ENCODE data around the gene MED25. TPM values are rescaled to one million over a fixed set of nuclear protein-coding genes. Genes with fewer than 3 reads are reported as not detected.
A peak's percentile ranks its signal among the peaks of the same experiment; 100 is the strongest.

Gene MED25
- total RNA-seq, 1 donor from 2014 or later, result 65.8 TPM

DNA sequence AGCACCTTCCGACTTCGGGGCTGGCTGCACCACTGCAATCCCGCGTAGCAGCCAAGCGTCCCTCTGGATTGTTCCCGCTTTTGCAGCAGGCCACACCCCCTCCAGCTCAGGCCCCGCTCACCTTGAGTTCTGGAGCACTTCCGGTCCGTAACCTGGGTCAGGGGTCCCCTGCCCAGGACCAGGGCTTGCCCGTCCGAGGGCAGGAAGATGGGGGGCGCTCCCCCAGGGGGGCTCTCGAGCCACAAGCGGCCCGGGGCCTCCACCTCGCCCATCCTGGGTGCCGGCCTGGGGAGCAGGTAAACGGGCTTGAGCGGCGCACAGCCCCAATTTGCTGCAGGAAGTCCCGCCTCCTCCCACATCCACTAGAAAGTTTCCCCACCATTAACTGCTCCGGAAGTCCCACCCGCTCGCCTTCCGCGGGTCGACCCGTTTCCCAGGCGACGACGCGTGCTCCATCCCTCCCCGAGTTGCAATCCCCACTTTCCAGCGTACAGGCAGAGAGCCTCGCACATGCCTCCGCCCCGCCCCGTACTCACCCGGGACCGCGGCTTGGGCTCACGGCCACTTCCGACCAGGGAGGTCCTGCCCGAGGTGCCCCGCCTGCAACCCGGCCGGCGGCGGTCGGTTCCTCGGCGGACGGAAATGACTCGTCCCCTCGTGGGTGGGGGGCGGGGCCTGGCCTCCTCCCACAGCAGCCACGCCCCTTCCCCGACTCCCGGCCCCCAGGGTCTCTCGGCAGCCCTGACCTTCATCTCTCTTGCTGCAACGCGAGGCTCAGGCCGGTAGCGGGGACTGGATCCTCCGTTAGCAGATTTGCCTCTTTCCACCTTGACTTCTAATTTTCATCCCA lies 49.1 kb downstream of the MED25 start, which contains the start of gene PNKP:
Gene PNKP, minus strand, starts transcription at position 644 of the 850 bp plus-strand sequence. Its CDS starts 372 bp downstream, at position 272.
- TF ChIP-seq, protein P1, sequence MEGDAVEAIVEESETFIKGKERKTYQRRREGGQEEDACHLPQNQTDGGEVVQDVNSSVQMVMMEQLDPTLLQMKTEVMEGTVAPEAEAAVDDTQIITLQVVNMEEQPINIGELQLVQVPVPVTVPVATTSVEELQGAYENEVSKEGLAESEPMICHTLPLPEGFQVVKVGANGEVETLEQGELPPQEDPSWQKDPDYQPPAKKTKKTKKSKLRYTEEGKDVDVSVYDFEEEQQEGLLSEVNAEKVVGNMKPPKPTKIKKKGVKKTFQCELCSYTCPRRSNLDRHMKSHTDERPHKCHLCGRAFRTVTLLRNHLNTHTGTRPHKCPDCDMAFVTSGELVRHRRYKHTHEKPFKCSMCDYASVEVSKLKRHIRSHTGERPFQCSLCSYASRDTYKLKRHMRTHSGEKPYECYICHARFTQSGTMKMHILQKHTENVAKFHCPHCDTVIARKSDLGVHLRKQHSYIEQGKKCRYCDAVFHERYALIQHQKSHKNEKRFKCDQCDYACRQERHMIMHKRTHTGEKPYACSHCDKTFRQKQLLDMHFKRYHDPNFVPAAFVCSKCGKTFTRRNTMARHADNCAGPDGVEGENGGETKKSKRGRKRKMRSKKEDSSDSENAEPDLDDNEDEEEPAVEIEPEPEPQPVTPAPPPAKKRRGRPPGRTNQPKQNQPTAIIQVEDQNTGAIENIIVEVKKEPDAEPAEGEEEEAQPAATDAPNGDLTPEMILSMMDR (IDR thresholded peaks at IDR 0.05; ENCODE audit: borderline replicate concordance), result no peak
- H3K36me3 ChIP-seq, result peaks cover 27% of the 10 kb centered on the region
- peak within 1 kb of the TSS; percentile 90 for H3K27ac ChIP-seq (replicated peaks)
- intact Hi-C loops (cut with micrococcal nuclease), result loop anchor here (5.0 kb wide), 1 partner anchor 50 kb away; the partner anchor contains the start of gene MED25
- H3K4me3 ChIP-seq, result peak within 1 kb of the TSS; percentile 74
- H3K27me3 ChIP-seq (ENCODE audit: low read depth), result no peaks in the 10 kb centered on the region
- H3K9me3 ChIP-seq (replicated peaks), result no peaks in the 10 kb centered on the region
- DNase-seq, result peak; percentile 91
- H3K4me1 ChIP-seq, result peaks cover 72% of the 10 kb centered on the region

DNA sequence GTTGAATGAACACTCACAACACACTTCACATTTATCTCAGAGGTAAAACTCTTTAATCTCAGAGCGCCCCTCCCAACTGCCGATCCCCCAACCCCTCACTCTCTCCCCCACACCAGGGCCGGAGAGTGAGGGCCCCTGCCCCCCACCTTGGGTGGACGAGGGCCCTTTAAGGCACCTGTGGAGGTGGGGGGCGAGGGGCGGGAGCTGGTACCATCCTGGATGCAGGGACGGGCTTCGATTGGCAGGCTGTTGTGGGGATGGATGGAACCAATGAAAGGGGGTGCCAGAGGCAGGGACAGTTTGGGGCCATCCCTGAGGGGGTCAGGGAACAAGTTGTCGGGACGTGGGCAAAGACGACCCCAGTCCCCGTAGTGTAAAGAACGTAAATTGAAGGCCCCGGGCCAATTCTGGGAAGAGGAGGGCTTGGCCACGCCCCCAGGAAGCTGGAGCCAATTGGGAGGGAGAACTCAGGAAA lies 51.0 kb downstream of the MED25 start:
- DNase-seq, result no peak
- Histone ChIP-seq H3K27ac (replicated peaks) (peak overlapping the region; percentile 90), H3K4me1 (peaks cover 67% of the 10 kb centered on the region), H3K27me3 (ENCODE audit: low read depth) (no peaks in the 10 kb centered on the region), H3K4me3 (peak overlapping the region; percentile 72), H3K9me3 (replicated peaks) (no peaks in the 10 kb centered on the region), H3K36me3 (peaks cover 10% of the 10 kb centered on the region)
- intact Hi-C loops (cut with micrococcal nuclease), result loop anchor here (5.0 kb wide), 1 partner anchor 52 kb away; the partner anchor contains the start of gene MED25
- TF ChIP-seq, protein P1 (IDR thresholded peaks at IDR 0.05; ENCODE audit: borderline replicate concordance), result no peak

DNA sequence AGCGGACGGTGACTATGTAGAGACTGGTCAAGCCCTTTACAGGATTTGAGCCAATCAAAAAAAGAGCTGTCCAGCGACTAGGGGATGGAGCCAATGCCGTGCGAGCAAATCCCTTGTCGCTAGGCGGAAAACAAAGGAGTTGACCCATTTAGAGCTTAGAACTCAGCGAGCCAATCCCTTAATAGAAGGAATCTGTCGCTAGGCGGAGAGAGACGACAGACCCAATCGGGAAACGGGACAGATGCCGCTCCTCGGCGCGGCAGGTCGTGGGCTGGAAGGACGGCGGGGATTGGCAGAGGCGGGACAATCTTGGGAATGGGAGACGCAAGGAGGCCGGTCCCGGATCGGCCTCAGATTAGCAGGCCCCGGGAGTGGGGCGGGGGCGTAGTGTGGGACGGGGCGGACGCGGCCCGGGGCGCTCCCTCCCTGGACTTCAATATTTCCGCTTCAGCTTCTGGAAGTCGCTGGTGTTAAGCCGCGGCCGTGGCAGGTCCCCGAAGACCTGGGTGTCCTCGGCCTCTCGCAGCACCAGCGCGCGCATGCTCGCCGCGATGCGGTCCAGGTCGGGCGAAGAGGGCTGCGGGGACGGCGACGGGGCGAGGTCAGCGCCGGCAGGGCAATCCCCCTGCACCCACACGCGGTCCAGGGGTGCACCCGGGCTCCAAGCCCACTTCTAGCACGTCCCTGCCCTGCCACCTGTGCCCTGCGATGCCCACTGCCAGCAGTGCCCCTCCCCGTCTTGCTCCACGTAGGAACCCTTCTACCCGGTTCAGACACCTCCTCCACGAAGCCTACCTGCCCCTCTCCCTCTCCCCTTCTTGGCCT lies 51.6 kb downstream of the MED25 start:
- peak overlapping the region; percentile 90 for H3K27ac ChIP-seq (replicated peaks)
- H3K9me3 ChIP-seq (replicated peaks), result no peaks in the 10 kb centered on the region
- TF ChIP-seq, protein P1 (IDR thresholded peaks at IDR 0.05; ENCODE audit: borderline replicate concordance), result peak; percentile 29
- intact Hi-C loops (cut with micrococcal nuclease), result loop anchor here (5.0 kb wide), 1 partner anchor 52 kb away; the partner anchor contains the start of gene MED25
- H3K27me3 ChIP-seq (ENCODE audit: low read depth), result no peaks in the 10 kb centered on the region
- H3K36me3 ChIP-seq, result peaks cover 3% of the 10 kb centered on the region
- peak overlapping the region; percentile 72 for H3K4me3 ChIP-seq
- peak; percentile 94 for DNase-seq
- H3K4me1 ChIP-seq, result peaks cover 67% of the 10 kb centered on the region

GRCh38 chr19:49870309-49870901 lies 52.3 kb downstream of the MED25 start:
- DNase-seq, result no peak
- intact Hi-C loops (cut with micrococcal nuclease), result no loop called here
- no peaks in the 10 kb centered on the region for H3K9me3 ChIP-seq (replicated peaks)
- TF ChIP-seq, protein P1 (IDR thresholded peaks at IDR 0.05; ENCODE audit: borderline replicate concordance), result no peak
- H3K27ac ChIP-seq (replicated peaks), result peak overlapping the region; percentile 90
- no peaks in the 10 kb centered on the region for H3K36me3 ChIP-seq
- peak overlapping the region; percentile 72 for H3K4me3 ChIP-seq
- peaks cover 67% of the 10 kb centered on the region for H3K4me1 ChIP-seq
- no peaks in the 10 kb centered on the region for H3K27me3 ChIP-seq (ENCODE audit: low read depth)

Data from left ventricle myocardium inferior (tissue), 1 donor.